HG02642 (cell line): ENCODE measurements around the gene LCP1.

Experiments
- ATAC-seq: cut with Tn5 transposase; IDR thresholded peaks from one replicate; pipeline ENCODE4 v1.9.1; 2021; ENCODE audit warnings: mild to moderate bottlenecking; ENCODE audit not compliant: unreplicated experiment, poor library complexity

The LCP1 gene

DNA sequence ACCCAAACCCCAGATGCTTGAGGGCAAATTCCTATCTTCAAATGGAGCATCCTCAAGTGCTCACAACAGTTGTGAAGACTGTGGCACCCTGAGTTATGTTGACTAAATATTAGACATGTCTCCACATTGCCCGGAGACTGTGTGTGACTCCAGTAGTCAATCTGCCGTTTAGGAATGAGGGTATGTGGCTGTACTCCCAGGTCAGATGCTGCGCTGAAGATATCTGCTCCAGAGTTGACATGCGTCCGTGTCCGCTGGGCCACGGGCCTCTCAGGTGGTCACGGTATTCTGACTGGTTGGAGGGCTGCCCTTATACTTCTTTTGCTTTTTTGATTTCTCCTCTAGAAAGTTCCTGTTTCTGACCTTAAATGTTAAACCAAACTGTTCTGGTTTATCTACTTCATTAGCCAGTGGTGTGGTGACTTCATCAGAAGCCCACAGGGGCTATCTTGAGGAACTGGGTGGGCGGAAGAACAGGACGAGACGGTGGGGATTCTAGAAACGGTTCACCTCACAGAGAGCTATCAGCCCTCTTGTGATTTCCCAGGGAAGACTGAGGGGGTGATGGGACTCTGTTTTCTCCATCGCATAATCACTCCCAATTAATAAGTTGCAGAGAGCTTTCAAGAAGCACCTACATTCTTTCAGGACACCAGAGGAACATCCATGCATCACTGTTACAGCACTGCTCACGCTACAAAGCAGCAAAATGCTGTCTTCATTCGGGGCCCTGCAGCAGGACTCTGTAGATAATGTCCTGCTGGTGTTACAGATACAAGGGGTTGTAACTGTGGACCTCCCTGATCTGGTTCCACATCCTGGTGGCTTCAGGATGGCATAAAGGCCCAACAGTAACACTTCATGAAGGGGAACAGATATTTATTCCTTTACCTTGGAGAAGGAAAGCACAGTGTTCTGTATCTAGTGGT is 1.3 kb upstream of the LCP1 start:
- no peak for ATAC-seq

DNA sequence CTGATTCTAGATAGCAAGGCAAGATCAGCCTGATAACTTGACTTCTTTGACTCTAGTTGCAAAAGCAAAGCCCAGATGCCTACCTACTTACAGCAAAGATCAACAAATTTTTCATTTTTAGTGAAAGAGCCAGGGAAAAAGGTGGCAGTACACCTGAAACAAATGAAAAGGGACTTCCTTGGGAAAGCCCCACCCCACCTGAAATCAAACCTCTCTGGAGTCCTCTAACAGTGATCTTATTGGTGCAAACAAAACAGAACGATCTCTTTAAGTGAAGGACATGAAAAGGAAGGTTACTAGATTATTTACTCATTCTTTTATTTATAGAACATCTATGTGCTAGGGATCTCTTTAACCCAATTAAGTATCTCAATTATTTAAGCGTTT is 507 bp upstream of the LCP1 start:
- peak; percentile 3 for ATAC-seq

DNA sequence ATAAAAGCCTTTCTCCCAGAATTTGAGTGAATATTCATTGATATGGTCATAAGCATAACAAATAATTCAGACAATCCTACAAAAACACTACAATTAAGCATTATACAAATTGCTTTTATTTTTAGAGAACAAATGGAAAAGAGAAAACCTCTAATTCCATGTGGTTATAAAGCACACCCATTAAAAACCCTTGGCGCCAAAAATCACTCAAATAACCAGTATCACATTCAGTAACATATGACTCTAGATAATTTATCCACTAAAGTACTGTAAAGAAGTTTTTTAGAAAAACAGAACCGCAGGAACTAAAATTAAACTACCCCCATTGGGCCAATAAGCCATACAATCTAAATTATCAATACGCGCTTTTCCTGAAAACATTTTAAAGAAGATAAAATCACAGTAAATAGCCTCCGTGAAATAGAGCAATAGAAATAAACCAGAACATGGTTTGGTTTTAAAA is 569 bp downstream of the LCP1 start:
- no peak for ATAC-seq

DNA sequence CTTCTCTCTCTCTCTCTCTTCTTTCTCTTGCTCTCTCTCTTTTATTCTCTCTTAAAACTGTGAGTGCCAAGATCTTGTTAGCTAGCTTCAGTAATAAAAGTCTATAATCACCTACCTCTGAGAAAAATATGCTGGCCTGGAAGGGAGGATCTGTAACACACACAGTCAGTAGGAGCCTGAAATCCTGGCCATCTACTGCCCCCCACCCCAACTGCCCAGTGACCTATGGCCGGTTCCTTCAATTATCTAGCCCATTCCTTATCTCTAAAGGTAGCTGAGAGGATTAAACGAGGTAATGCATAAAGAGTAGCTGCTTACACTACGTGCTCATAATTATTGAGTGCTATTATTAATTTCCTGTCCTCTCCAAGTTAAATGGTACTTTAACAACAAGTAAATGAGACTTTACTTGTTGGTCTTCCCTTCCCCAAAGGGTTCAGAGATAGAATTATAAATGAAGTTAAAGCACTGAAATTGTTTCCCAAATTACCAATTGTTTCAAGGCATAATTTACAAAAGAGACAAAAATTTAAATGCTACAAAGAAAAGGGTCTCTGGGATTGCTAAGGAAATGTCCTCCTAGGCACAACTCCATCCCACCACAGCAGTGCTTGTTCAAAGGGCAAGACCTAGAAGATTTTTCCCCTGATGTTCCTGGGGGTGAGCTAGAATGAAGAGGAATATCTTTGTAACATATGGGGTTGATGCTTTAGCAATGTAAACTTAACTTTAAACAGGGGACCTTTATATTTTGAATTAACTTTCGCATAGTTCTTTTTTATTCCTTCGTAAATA is 1.8 kb downstream of the LCP1 start:
- no peak for ATAC-seq

DNA sequence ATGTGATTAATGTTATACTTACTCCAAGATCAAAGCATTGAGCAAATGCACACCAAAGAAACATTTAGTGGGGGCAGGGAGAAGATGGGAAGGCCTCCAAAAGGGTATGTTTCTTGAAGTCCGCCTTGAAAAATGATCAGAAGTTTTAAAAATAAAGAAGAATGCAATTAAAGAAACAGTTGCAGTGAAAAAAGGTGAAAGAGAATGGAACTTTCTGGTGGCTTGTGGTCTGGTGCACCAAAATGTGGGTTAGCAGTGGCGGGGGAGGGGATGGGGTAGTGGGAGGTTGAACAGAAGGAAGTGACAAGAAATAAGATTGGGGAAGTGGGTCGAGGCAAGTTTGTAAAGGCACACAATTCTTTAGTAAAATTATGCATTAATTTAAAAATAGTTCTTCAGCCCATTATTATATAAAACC is 2.5 kb downstream of the LCP1 start:
- no peak for ATAC-seq

DNA sequence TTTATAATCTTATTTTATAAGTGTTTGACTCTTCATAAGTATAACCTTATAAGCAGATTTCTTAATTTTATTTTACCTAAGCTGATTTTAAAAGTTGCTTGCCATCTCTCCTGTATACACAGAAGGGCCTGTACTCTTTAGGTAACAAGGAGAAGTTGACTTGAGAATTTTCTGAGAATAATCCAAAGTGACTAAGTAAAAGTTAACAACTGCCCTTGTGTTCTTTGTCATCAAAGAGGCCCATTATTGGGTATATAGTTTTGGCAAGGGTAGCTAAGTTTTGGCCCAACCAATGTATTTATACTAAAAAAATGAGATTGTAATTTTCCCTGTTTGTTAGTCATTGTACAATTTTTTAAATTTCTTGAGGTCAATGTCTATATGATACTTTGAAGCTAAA is 3.2 kb downstream of the LCP1 start:
- ATAC-seq, result no peak

DNA sequence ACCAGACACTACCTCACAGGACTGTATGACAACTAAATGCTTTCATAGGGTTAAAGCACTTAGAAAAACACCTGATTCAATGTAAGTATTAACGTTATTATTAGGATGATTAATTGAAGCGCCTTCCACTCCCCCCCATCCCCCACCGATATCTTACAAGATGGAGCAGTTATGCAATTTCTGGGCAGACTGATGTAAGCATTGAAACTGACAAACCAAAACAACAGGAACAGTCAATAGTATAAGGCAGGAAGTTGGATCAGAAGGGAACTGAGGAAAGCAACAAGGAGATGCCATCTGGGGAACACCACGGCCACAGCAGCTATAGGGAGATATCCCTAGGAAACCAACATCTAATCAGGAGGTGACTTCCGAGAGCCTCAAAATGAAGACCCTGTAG is 3.8 kb downstream of the LCP1 start:
- ATAC-seq, result no peak

DNA sequence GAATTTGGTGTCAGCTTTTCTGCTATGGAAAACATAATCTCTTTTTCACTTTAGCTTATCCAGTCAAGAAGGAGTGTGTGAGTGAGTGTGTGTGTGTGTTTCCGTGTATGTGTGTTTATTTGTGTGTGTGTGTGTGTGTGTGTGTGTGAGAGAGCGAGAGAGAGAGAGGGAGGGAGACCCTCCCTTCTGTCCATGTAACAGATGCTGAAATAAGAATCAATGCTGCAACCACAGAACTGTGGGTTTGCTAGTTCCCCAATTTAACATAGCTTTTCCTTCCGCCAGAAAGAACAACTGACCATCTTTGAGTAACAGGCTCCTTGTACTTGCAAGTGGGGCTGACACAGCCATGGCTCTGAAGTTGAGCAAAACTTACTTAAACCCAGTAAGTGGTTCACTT is 5.2 kb downstream of the LCP1 start:
- peak; percentile 39 for ATAC-seq

DNA sequence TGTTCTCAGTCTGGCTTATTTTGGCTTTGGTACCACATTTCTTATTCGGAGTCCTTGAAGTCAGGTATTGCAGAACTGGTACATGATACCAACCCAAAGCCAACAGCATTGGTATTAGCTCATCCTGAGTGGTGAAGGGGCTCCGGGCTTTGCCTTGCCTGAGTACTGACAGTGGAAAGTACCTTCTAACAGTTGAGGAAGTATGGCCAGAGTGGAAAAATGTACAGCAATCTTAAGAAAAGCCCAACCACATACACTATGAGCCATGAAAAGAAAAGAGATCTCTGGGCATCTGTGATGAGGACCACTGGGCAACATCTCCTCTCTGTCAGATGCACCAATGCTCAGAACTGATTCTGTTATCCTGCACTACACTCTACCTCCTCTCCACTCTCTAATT is 8.3 kb downstream of the LCP1 start:
- peak; percentile 36 for ATAC-seq

DNA sequence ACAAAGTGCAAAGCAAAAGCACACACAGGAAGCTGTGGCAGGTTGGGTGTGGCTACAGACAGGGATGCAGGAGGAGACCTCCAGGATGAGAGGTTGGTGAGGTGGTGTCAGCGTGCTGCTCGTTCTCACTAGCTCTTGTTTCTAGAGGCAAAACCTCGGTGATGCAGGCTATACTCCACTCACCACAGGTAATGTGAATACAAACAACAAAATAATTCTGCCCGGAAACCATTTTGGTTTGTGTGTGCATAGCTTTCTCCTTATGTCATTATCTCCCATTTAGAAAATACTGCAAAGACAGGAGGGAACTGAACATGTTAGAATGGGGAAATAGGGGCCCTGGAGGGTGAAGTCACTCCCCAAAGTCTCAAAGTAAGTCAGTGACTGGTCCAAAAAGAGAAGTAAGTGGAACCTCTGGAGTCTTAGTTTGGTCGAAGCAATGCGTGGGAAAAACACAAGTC is 9.4 kb downstream of the LCP1 start:
- no peak for ATAC-seq

DNA sequence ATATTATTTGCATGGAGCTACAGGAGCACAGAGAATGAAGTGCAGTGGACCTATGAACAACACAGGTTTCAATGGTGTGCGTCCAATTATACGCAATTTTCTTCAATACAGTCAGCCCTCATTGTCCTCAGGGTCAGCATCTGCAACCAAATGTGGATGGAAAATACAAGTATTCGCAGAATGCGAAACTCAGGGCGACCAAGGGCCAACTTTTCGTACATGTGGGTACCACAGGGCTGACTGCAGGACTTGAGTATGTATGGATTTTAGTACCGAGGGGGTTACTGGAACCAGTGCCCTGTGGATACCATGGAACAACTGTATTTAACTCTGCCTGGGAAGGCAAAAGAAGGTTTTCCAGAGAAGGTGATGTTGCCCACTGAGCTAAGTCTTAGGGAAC is 10.2 kb downstream of the LCP1 start:
- no peak for ATAC-seq

DNA sequence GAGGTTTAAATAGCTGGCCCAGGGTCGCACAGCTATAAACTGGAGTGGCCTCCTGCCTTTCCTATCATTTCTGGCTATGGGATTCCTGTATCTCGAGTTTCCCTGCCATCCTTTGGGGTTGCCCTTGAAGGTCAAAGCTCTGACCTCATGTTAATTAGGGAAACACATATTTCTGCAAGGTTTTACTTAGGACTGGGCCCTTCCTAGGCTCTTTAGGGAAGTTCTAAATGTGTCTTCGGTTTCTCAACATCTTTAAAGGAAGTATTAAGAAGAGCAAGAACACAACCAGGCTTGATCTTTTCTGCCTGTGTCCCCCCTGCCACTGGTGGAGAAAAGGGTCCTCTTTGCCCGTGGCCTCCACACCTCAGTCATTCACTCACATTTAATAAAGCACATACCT is 10.8 kb downstream of the LCP1 start:
- no peak for ATAC-seq

DNA sequence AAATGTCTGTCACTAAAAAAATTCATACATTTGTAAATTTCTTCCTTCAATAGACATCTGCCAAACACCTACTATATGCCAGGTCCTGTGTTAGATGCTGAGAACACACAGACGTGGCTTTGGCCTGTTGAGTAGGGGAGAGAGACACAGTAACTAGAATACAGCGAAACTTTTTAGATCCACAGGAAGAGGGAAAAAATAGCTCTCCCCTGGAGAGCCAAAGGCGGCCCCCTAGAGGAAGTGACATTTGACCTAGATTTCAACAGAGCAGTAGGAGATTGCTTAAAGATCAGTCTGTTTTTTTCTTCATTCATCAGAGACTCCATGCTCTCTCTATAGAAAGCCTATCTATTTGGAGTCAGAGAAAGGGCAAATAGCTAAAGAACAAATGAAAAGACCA is 11.3 kb downstream of the LCP1 start:
- no peak for ATAC-seq

DNA sequence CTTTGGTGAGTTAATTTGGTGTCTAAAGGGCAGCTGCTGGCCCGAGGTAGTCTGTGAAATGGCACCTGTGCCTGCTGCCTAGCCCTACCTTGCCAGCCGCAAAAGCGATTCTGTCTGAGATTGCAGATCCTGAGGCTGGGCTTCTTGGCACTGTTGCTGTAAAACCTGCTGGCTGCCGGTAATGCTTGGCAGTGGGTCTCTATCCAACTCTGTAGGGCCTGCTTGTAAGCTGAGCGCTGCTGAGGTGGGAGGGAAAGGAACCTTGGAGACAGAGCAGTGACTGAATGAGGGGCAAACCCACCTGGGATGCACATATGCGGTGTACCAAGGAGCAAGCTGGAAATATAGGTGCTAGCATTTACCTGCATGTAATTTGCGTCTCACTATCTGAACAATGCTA is 11.7 kb downstream of the LCP1 start:
- ATAC-seq, result no peak

DNA sequence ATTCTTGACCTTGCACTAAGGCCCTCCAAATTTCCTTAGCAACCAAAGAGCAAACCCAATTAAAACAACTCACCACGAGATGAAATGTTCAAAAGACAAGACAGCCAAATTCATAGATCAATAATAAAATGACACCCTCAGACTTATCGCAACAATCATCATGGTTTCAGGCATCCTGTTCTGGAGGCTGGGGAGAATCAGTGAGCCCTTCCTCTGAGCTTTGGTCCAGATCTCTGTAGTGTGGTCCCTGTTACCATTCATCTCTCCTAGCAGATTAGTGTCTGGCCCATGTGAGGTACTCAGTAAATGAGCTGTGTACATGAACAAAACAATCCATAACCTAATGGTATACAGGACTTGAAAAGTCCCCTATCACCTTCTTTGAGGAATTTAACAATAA is 12.2 kb downstream of the LCP1 start:
- ATAC-seq, result no peak

DNA sequence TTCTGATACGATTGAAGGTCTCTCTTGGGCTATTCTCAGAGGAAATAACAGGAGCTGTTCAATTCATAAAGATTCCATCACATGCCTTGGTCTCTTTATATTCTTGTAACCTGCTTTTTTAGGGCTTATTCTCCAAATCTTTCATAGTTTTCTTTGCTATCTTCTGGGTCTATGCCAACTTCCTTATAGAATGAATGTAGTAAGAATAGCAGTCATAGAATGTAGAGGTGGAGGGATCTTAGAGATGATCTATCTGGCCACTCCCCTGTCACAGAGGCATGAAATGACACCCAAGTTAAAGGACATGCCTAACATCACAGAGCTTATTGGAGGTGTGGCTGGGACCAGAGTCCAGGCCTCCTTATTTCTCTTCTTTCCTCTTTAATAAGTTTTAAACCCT is 13.2 kb downstream of the LCP1 start:
- no peak for ATAC-seq

DNA sequence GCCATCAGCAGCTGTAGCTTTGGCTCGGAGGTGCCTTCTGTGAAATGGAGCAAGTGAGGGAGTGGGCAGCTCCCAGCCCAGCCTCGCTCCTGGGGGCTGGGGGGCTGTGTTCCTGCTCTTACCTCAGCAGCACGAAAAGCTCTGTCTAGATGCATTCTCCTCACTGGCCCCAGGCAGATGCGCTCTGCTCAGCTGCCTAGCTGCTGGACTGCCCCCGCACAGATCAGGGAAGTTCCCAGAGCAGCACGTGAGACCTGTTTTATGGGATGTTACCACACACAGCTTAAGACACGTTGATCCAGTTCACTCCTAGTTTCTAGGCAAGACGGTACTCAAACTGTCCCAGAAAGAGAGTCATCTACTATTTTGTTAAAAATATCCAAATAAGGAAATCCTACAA is 13.6 kb downstream of the LCP1 start:
- ATAC-seq, result peak; percentile 36

DNA sequence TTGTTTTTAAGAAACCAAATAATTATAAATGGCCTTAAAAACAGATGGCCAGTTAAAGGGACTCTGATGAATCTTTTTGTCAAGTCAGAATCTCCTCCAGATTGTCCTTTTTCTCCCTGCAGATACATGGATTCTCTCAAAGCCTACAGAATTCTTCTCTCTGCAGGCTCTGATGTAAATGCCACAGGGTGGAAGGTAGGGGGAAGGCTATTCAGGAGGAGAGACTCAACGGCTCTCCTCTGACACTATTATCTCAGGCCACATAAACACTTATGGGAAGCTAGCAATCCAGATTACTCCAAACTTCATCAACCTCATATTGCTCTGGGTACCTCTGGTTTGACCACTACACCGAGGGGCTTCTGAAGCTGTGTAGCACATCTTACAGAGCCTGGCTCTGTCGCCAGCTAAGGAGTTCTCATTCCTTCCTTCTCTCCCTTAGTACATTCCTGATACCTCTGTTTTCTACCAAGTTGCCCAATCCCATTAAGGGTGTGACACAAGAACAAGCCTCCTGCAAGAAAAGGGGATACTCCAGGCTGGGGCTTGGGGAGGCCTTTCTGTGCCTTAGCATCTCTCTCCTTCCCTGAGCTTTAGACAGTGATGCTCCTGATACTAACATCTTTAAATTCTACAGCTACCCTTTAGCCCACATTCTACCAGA is 14.9 kb downstream of the LCP1 start:
- ATAC-seq, result no peak

DNA sequence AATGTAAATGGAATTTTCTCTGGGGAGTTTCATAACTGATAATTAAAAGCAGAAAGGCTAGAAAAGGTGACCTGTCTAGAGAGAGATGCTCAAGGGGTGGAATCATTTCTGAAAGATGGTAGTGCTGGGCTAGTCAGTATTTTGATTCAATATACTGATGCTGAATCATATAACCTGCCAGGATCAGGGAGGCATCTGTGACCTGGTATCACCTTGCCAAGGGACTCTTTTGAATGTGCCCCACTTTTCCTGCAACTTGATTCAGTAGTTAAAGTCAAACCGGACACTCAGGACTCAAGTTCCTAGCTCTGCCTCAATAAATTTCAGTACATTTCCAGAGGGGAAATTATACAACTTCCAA is 15.8 kb downstream of the LCP1 start:
- no peak for ATAC-seq

DNA sequence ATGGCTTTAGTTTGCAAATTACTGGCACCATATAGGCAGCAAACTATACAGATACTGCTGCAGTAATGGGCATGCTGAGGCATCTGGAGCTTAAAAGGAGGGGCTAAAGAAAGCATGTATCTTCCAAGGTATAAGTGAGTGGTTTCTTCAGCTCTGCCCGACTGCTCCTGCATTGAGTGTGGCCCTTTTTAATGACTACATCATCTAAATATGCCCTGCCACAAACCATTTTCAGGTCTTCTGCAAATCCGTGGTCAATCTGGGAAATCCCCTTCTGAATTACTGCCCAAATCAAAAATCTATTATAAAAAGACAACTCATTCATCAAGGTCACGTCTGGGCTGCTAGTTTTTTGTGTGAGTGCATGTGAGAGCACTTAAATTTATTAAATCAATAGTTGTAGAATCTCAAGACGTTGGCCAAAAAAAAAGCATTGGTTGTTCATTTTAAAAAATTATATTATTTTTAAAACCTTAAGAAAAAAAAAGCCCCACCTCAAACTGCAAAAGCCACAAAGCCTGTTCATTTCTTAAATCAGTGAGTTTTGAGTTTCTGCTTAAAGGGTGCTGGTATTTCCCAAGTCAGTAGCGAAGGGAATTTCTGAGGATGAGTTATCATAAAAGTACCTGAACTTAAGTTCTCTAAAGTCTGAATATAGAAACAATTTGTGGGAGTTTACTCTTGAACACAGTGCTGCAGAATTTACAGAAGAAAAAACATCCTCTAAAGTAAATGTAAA is 16.3 kb downstream of the LCP1 start:
- peak; percentile 49 for ATAC-seq
